IPS-NIHi7 (cell line): ENCODE data around the gene HMGXB3.

ENCODE experiments used
- DNase-seq: peaks from one replicate; pipeline ENCODE4 v3.0.0; 2012; ENCODE audit warnings: mixed read lengths; ENCODE audit errors: extremely low spot score

The HMGXB3 gene, protein sequence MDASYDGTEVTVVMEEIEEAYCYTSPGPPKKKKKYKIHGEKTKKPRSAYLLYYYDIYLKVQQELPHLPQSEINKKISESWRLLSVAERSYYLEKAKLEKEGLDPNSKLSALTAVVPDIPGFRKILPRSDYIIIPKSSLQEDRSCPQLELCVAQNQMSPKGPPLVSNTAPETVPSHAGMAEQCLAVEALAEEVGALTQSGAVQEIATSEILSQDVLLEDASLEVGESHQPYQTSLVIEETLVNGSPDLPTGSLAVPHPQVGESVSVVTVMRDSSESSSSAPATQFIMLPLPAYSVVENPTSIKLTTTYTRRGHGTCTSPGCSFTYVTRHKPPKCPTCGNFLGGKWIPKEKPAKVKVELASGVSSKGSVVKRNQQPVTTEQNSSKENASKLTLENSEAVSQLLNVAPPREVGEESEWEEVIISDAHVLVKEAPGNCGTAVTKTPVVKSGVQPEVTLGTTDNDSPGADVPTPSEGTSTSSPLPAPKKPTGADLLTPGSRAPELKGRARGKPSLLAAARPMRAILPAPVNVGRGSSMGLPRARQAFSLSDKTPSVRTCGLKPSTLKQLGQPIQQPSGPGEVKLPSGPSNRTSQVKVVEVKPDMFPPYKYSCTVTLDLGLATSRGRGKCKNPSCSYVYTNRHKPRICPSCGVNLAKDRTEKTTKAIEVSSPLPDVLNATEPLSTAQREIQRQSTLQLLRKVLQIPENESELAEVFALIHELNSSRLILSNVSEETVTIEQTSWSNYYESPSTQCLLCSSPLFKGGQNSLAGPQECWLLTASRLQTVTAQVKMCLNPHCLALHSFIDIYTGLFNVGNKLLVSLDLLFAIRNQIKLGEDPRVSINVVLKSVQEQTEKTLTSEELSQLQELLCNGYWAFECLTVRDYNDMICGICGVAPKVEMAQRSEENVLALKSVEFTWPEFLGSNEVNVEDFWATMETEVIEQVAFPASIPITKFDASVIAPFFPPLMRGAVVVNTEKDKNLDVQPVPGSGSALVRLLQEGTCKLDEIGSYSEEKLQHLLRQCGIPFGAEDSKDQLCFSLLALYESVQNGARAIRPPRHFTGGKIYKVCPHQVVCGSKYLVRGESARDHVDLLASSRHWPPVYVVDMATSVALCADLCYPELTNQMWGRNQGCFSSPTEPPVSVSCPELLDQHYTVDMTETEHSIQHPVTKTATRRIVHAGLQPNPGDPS (N-terminal part only)

GRCh38 chr5:150000256-150000989 is at the start of gene HMGXB3, which contains the start of gene TIGD6:
TSS of gene HMGXB3 (plus strand) at chr5:150000739. CDS start at chr5:150004853, 4,114 bp downstream.
TSS of gene TIGD6 (minus strand) at chr5:150000654. CDS start at chr5:149996348, 4,306 bp downstream.
- DNase-seq, result peak; percentile 97

GRCh38 chr5:149951138-149951749 is 49.3 kb upstream of the HMGXB3 start:
- DNase-seq, result peak; percentile 48

- no peak for DNase-seq
Measured at GRCh38 chr5:149953436-149954121, 47.0 kb upstream of the HMGXB3 start.

DNA sequence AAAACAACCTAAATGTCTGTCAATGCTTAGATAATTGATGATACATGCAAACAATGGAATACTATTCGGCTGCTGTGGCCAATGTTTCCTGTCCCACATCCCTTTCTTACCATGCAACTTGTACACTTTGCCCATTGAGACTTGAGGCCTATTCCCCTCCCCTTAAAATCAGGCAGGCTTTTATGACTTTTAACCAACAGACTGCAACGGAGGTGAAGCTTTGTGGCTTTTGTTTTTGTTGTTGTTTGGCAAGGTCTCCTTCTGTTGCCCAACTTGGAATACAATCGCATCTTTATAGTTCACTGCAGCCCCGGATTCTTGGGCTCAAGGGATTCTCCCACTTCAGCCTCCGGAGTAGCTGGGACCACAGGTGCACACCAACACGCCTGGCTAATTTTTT is 45.7 kb upstream of the HMGXB3 start:
- no peak for DNase-seq

DNA sequence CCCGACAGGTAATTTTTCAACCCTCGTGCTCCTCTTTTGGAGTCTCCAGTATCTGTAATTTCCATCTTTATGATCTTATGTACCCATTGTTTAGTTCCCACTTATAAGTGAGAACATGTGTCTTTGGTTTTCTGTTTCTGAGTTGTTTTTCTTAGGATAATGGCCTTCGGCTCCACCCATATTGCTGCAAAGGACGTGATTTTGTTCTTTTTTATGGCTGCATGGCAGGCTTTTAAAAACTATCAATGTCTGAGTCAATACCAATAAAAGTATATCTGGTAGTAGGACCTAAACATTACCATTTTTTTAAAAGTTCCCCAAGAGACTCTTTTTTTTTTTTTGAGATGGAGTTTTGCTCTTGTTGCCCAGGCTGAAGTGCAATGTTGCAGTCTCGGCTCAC is 43.9 kb upstream of the HMGXB3 start:
- DNase-seq, result no peak

GRCh38 chr5:149957855-149958254 is 42.7 kb upstream of the HMGXB3 start:
- DNase-seq, result no peak

DNA sequence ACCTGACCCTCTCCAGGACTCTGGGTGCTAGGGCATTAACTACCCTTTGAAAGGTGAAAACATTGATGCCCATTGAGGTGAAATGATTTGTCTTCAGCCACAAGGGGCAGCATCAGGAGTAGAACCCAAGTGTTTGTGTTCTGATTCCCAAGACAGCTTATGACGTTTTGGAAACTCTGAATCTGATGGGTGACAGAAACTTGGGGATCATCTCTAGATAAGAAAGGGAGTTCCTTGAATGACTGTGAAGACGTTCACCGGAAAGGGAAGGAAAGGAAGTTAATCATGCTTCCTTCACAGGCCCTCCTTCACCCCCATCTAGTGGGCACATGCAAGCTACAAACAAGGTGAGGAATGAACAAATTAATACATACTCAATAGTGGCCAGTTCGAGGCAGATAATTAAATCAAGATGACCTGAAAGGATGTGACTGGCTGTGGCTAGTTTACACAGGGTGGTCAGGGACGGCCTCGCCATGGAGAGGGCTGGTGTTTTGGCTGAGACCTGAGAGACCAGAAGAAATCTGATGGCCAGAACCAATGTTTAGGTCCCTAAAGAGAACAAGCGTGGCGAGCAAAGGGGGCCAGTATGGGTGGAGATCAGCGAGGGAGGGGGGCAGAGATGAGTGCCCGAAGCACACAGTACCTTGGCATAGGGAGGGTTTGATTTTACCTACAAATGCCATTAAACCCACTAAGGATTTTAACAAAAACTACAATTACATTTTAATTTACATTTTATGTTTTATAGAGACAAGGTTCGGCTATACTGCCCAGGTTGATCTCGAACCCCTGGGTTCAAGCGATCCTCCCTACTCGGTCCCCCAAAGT is 40.9 kb upstream of the HMGXB3 start:
- DNase-seq, result peak; percentile 62

- peak; percentile 99 for DNase-seq
Measured at GRCh38 chr5:149960272-149961185, 40.0 kb upstream of the HMGXB3 start, which contains the start of gene SLC26A2. TSS of gene SLC26A2 (plus strand) at chr5:149960758. CDS start at chr5:149977653, 16,895 bp downstream.

DNA sequence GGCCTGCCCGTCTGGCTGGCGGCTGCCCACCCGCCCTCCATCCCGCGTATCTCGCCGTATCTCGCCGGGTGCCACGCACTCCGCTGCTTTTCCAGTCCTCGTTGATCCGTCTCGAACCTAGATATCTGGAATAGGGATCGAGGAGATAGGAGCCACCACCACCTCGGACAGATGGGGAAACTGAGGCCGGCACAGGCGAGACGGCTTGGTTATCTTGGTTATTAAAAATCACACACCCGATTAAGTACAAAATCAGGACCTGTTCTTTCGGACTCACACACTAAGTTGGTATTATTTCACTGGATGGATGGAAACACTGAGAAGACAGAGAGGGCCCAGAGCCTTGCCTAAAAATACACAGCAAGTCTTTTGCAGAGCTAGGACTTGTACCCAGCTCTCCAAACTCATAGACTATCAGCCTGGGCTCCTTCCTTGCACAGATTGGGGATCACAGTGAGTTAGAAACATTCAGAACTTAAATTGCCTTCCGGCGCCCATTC is 39.3 kb upstream of the HMGXB3 start:
- no peak for DNase-seq

DNA sequence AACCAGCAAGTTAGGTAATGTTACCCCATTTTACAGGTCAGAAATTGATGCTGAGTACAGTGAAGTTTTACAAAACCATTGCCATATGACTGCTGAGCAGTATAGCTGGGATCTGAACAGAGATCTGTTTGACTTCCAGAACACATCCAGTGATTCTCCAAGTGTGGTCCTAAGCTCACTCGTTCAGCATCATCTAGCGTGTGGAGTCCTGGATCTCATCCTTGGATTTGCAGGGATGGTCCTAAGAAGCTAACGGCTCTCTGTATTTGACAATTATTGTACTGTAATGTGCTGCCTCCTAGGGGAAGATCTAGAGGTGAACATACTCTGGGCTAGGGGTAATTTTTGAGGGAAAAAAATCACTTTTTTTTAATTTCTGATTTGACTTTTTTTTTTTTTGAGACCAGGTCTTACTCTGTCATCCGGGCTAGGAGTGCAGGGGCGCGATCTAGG is 38.6 kb upstream of the HMGXB3 start:
- peak; percentile 51 for DNase-seq

DNA sequence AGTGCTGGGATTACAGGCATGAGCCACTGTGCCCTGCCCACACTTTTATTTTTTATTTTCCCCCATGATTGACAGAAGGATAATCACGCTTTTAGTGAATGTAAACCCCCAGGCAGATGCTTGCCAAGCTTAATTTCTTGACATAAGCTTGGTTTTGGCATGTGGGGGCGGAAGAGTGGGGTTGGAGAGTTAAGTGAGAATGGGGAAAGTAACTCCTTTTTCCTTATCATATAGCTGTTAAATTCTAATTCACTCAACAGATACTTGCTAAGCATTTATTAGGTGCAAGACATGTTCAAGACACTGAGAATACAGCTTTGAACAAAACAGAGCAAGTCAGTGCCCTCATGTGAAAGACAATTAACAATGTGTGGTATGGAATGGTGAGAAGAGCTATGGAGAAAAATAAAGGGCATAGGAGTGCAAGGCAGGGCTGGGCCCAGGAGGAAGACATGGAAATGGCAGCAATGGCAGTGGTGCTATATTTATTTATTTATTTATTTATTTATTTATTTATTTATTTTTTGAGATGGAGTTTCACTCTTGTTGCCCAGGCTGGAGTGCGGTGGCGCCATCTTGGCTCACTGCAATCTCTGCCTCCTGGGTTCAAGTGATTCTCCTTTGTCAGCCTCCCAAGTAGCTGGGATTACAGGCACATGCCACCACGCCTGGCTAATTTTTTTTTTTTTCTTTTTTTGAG is 37.8 kb upstream of the HMGXB3 start:
- DNase-seq, result no peak

GRCh38 chr5:149963729-149964128 is 36.8 kb upstream of the HMGXB3 start:
- no peak for DNase-seq

DNA sequence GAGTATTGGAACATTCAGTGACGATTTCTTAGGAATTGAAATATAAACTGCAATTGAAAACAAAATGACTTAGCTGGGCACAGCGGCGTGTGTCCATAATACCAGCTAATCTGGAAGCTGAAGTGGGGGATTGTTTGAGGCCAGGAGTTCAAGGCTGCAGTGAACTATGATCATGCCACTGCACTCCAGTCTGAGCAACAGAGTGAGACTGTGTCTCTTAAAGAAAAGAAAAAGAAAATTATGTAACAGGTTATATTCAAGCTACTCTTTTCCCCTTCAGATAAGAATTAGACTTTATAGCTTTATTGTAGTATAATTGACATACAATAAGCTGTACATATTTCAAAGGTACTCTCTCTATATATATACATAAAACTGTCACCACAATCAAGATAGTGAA is 33.6 kb upstream of the HMGXB3 start:
- no peak for DNase-seq

GRCh38 chr5:149969181-149969930 is 31.2 kb upstream of the HMGXB3 start:
- DNase-seq, result no peak

GRCh38 chr5:149975409-149975808 is 25.1 kb upstream of the HMGXB3 start:
- no peak for DNase-seq

DNA sequence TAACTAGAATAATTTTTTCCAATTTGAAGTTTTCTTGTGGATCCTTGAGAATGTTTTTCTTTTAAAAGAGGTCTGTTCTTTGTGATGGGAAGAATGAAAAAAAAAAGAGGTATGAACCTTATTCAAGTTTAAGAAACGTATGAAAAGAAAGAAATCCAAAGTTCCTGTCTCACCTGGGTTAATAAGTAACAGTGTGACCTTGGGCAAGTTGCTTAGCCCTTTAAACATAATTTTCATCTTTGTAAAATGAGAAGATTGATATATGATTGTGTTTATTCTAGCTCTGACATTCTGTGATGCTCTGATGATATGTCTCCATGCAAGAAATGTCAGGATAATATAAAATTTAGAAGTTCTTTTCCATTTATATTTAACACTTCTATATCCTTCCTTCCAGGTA is 20.6 kb upstream of the HMGXB3 start:
- no peak for DNase-seq
